ENCODE measurements around the gene NLK. TPM values are rescaled to one million over a fixed set of nuclear protein-coding genes. Genes with fewer than 3 reads are reported as not detected.

The NLK gene
- total and polyA plus RNA-seq, 2 donors (not counting 3 experiments of a cell fraction or from before 2014, with no cell fraction given), result 23.8 to 34.2 TPM

- intact Hi-C loops (cut with micrococcal nuclease), result no loop called here
- Histone ChIP-seq H2AFZ (ENCODE audit: low read depth, low read length) (no peak overlapping the region), H3K27me3 (ENCODE audit: control insufficient read depth in 2 of 2, insufficient read depth in 2 of 2, low read length in 2 of 2) (no peaks in the 10 kb centered on the region), H3K4me3 (replicated peaks in 1 of 3; ENCODE audit: insufficient read depth in 1 of 3, low read depth in 1 of 3, low read length in 3 of 3) (no peak overlapping the region), H3K36me3 (ENCODE audit: control insufficient read depth in 2 of 2, extremely low read depth in 1 of 2, insufficient read depth in 2 of 2, low read length in 2 of 2) (no peaks in the 10 kb centered on the region), H3K9me1 (replicated peaks; ENCODE audit: control insufficient read depth, extremely low read depth, insufficient read depth, low read length) (peaks cover 2% of the 10 kb centered on the region), H3K4me1 (ENCODE audit: control insufficient read depth, extremely low read depth, insufficient read depth, low read length) (no peaks in the 10 kb centered on the region), H3K9ac (replicated peaks; ENCODE audit: extremely low read depth, insufficient read depth, low read length) (no peak overlapping the region), H4K20me1 (replicated peaks; ENCODE audit: control insufficient read depth, extremely low read depth, insufficient read depth, low read length) (peaks cover 6% of the 10 kb centered on the region), H3K4me2 (ENCODE audit: insufficient read depth, low read length) (no peak overlapping the region), H3K27ac (ENCODE audit: insufficient read depth, low read depth, low read length) (no peak overlapping the region), H3K79me2 (ENCODE audit: control insufficient read depth, insufficient read depth, low read length) (peaks cover 86% of the 10 kb centered on the region), H3K9me3 (replicated peaks; ENCODE audit: control insufficient read depth, insufficient read depth, low read length) (no peaks in the 10 kb centered on the region)
- DNase-seq (ENCODE audit: low read depth, low spot score) (no peak), FAIRE-seq (no peak)
- no TSS peak for BruUV-seq (replicated peaks)
- ChIA-PET CTCF (interaction anchor here (0.8 to 2.4 kb wide), 3 partner anchors 9 to 162 kb away, joined by 3 to 7 read pairs (median 3); no protein-coding TSS in a partner anchor), POLR2A (no interaction called here)
- no peak for TF ChIP-seq EZH2 (IDR thresholded peaks at IDR 0.05; ENCODE audit: borderline replicate concordance, low read depth, low read length, severe bottlenecking)
- TF ChIP-seq JUN (IDR thresholded peaks at IDR 0.05; ENCODE audit: borderline replicate concordance, insufficient read depth, insufficient read length, low read depth), result no peak
- TF ChIP-seq FOS (IDR thresholded peaks at IDR 0.05; ENCODE audit: borderline replicate concordance, insufficient read depth, low read length), result no peak
- TF ChIP-seq POLR2A (IDR thresholded peaks at IDR 0.05; ENCODE audit: low read depth, low read length), result no peak
- no peak for TF ChIP-seq POLR2AphosphoS5 (IDR thresholded peaks at IDR 0.05; ENCODE audit: insufficient read depth, low read depth, low read length)
- TF ChIP-seq, protein P1, sequence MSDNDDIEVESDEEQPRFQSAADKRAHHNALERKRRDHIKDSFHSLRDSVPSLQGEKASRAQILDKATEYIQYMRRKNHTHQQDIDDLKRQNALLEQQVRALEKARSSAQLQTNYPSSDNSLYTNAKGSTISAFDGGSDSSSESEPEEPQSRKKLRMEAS (IDR thresholded peaks at IDR 0.05; ENCODE audit: insufficient read depth, insufficient read length), result no peak
- TF ChIP-seq MYC (IDR thresholded peaks at IDR 0.05; ENCODE audit: low read depth, low read length), result no peak
- no peak for TF ChIP-seq CTCF (IDR thresholded peaks at IDR 0.05; ENCODE audit: extremely low read depth in 1 of 2, insufficient read depth in 1 of 2, low read depth in 1 of 2, low read length in 2 of 2)
- TF ChIP-seq GATA2 (IDR thresholded peaks at IDR 0.05; ENCODE audit: insufficient read depth, insufficient read length, low read depth, low read length), result no peak
- dilution Hi-C loops (cut with MboI; ENCODE audit: extremely low pct_ligation_motif_present, low sequenced_read_pairs), result no loop called here
Measured at GRCh38 chr17:28056276-28056620, 13.8 kb downstream of the NLK start.

Data from endothelial cell of umbilical vein (primary cell).